GM18909 (cell line): ENCODE data around the gene TANK.

Experiments
- ATAC-seq: cut with Tn5 transposase; IDR thresholded peaks from one replicate; pipeline ENCODE4 v1.9.1; 2021; ENCODE audit warnings: mild to moderate bottlenecking; ENCODE audit not compliant: unreplicated experiment, poor library complexity

TANK gene

GRCh38 chr2:161219211-161219610, 59.0 kb downstream of the TANK start:
- ATAC-seq, result no peak

DNA sequence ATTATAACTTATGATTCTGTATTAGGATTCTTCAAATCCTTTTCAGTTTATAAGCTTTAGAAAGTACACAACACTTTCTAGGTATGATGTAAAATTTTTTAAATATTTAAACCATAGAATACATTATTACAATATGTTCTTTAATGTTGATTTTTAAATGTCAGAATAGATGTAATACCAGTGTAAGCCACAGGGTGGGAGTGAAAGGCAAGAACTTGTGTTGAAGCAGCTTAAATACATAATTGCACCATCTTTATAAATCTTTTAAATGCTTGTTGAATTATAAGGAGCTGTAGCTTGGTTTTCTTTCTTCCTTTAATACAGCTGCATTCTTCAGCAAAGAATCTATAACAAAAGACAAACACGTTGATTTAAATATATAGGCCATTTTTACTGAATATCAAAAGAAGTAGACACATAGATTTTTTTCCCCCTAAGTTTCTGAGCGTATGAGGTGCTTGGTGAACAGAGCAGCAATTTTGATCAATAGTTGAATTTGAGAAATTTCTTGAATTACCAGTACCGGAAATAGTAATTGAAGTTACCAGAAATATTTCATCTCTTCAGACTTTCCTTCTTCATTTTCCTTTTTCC, 63.0 kb downstream of the TANK start:
- peak; percentile 78 for ATAC-seq

- ATAC-seq, result no peak
These were observed 68.4 kb downstream of the TANK start for GRCh38 chr2:161228511-161229240.

GRCh38 chr2:161230959-161231358, 70.7 kb downstream of the TANK start:
- no peak for ATAC-seq

DNA sequence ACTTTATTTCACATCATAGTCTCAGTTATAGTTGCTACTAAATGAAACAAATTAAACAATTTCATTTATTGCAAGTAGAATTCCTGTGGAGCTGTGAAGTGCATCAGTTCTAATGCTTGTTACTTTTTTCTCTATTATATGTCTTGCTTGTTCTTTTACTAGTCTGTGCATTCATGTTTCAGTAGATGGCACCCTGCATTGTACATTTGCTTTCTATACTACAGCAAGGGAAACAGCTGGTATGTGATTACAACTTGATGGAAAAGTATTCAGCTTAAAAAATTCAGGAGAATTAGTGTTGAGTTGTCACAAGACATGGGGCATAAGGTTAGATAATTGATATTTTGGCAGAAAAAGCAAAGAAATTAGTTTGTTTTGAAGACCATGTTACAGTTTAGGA, 72.3 kb downstream of the TANK start:
- no peak for ATAC-seq

DNA sequence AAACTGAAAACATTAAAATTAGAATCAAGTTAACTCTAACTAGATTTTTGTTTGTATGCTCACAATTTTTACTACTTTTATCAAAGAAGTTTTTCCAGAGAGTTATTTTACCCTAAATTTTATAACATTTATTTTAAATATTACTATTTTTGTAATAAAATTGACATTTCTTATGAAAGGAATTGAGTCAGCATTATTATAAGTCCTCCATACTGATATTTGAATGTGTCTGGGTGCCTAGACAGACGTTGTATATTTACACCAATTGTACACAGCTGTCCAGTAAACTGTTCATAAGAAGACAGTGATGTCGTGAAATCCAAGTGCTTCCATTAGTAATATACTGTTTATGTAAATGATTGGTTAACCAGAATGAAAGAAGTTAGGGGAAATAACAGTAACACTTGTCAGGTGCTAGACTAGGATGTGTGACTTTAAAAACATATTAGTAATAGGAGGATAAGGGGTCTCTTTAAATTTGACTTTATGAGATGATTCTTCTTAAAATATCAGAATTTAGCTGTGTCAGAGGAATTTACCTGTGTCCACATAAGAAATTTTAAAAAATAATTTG, 73.7 kb downstream of the TANK start:
- peak; percentile 37 for ATAC-seq

GRCh38 chr2:161234627-161235026, 74.4 kb downstream of the TANK start:
- ATAC-seq, result no peak

GRCh38 chr2:161237392-161238264, 77.4 kb downstream of the TANK start:
- peak; percentile 51 for ATAC-seq

GRCh38 chr2:161238265-161238559, 78.0 kb downstream of the TANK start:
- no peak for ATAC-seq

GRCh38 chr2:161238560-161239325, 78.5 kb downstream of the TANK start:
- peak; percentile 43 for ATAC-seq

- ATAC-seq, result no peak
These were observed 79.3 kb downstream of the TANK start for GRCh38 chr2:161239326-161240109.

GRCh38 chr2:161241894-161242293, 81.7 kb downstream of the TANK start:
- no peak for ATAC-seq

- ATAC-seq, result peak; percentile 38
These were observed 83.1 kb downstream of the TANK start for GRCh38 chr2:161243312-161243711.

- ATAC-seq, result no peak
These were observed 83.7 kb downstream of the TANK start for GRCh38 chr2:161243905-161244304.

GRCh38 chr2:161244387-161245260, 84.4 kb downstream of the TANK start:
- peak; percentile 85 for ATAC-seq

- no peak for ATAC-seq
These were observed 85.0 kb downstream of the TANK start for GRCh38 chr2:161245261-161245553.

GRCh38 chr2:161245671-161246070, 85.4 kb downstream of the TANK start:
- ATAC-seq, result no peak

DNA sequence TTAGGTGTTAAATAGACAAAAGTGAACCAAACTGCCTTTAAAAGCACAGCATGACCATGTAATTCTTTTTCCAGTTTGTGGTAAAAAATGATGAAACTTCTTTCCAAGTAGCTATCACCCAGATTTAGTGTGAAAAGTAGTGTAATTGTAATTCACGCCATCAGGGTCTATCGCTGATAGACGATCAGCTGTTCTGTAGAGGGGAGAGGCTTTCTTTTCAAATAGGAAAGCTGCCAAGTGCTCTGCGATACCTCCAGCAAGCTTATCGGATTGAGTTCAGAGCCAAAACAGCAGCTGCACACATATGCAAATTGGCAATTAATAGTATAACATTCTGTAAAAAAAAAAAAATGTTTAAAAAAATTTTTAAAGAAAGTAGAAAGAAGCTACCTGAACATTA, 86.1 kb downstream of the TANK start:
- no peak for ATAC-seq
